Activated naive CD4-positive, alpha-beta T cell treated with anti-CD3 and anti-CD28 coated beads, Interleukin-2, amount 50 U/mL, for 24 hours (primary cell): ENCODE measurements around the gene CCDC197.

ENCODE experiments used
- H3K27ac Mint-ChIP-seq: one replicate; pipeline ENCODE4 v1.8.0; 2021; ENCODE audit warnings: mild to moderate bottlenecking, mixed read lengths
- H3K27me3 Mint-ChIP-seq: one replicate; pipeline ENCODE4 v1.8.0; 2021; ENCODE audit warnings: mixed read lengths
- H3K36me3 Mint-ChIP-seq: one replicate; pipeline ENCODE4 v1.8.0; 2021; ENCODE audit warnings: mixed read lengths
- H3K4me1 Mint-ChIP-seq: one replicate; pipeline ENCODE4 v1.8.0; 2021; ENCODE audit warnings: mixed read lengths
- H3K4me3 Mint-ChIP-seq: one replicate; pipeline ENCODE4 v1.8.0; 2021; ENCODE audit warnings: mild to moderate bottlenecking, mixed read lengths
- H3K9me3 Mint-ChIP-seq: one replicate; pipeline ENCODE4 v1.8.0; 2021; ENCODE audit warnings: mixed read lengths

CCDC197 gene

GRCh38 chr14:94045563-94046345, 48.7 kb downstream of the CCDC197 start:
- peaks cover 6% of the 10 kb centered on the region for H3K36me3 Mint-ChIP-seq
- no peaks in the 10 kb centered on the region for H3K4me1 Mint-ChIP-seq
- no peak overlapping the region for H3K27ac Mint-ChIP-seq
- H3K4me3 Mint-ChIP-seq = no peak overlapping the region
- H3K27me3 Mint-ChIP-seq = no peaks in the 10 kb centered on the region
- no peaks in the 10 kb centered on the region for H3K9me3 Mint-ChIP-seq

DNA sequence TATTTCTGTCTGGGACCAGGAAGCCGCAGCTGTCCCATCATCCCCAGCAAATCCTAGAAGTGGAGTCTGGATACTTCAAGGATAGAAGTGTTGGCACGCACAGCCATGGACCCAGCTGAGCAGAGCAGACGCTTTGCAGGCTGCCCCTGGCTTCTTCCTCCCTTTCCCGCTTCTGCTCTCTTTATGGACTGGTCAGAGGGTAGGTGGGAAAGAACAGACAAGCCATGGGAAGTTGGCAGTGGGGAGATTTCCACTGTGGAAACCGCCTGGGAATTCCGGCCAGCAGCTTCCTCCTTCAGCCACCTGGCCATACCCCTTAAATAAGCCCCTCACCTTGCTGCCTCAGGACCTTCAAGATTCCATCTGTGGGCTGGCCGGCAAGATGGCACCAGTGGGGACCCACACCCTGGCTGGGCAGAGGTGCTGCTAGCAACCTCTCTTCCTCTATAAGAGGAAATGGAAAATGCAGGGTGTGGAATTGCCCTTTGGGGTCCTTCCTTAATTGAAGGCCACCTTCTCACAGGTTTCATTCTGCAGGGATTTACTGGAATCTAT, 49.7 kb downstream of the CCDC197 start:
- no peak overlapping the region for H3K27ac Mint-ChIP-seq
- H3K9me3 Mint-ChIP-seq = no peaks in the 10 kb centered on the region
- peaks cover 12% of the 10 kb centered on the region for H3K36me3 Mint-ChIP-seq

GRCh38 chr14:94047581-94047980, 50.5 kb downstream of the CCDC197 start:
- H3K4me3 Mint-ChIP-seq = no peak overlapping the region
- peaks cover 17% of the 10 kb centered on the region for H3K36me3 Mint-ChIP-seq
- no peaks in the 10 kb centered on the region for H3K27me3 Mint-ChIP-seq
- no peaks in the 10 kb centered on the region for H3K9me3 Mint-ChIP-seq
- H3K27ac Mint-ChIP-seq = peak overlapping the region; percentile 59
- peaks cover under 1% of the 10 kb centered on the region for H3K4me1 Mint-ChIP-seq

More for the DNA sequence above, 49.7 kb downstream of the CCDC197 start:
- Mint-ChIP-seq H3K4me3 (no peak overlapping the region), H3K27me3 (no peaks in the 10 kb centered on the region), H3K4me1 (no peaks in the 10 kb centered on the region)

DNA sequence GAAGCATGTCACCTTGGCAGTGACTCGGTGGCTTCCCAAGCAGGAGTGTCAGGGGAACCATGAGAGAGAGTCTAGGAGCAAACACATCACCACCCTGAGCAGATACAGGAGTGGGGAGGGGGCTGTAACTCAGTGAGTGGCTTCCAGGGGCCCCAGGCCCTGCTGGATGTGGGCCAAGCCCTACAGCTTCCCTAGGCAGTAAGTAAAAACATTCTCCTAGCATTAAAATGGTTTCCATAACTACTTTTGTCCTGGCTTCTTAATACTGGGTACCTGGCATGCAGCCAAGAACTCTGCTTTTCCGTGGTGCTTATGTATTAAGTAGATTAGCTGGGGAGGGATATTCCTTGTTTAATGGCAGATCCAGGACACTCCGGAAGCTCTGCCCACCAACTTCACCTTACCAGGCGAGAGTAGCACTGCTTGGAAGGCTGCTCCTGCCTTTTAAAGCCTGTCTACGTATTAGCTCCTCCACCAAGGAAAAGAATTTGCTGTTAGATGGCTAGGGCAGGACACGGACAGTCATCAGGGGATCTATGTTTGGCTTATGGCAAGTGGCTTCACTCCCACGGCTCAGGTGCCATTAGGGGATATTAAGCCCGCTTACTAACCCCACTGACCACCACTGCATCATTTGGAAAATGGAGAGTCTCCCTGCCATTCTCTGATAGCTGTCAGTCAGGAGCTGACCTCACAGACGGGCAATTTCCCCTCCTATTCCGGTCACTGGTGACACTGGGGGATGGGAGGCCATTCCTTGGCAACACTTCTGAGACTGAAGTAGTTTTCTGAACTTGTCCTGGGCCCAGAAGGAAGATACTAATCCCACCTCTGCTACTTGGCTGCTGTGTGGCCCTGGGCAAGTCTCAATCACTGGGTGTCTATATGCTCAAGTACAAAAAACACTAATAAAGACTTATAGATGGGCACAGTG, 51.9 kb downstream of the CCDC197 start:
- H3K27ac Mint-ChIP-seq = peak overlapping the region; percentile 30
- peaks cover 4% of the 10 kb centered on the region for H3K4me1 Mint-ChIP-seq
- no peak overlapping the region for H3K4me3 Mint-ChIP-seq
- H3K9me3 Mint-ChIP-seq = no peaks in the 10 kb centered on the region
- H3K27me3 Mint-ChIP-seq = no peaks in the 10 kb centered on the region
- H3K36me3 Mint-ChIP-seq = peaks cover 18% of the 10 kb centered on the region

- Mint-ChIP-seq H3K4me1 (peaks cover 4% of the 10 kb centered on the region), H3K27me3 (no peaks in the 10 kb centered on the region), H3K4me3 (no peak overlapping the region), H3K27ac (no peak overlapping the region), H3K36me3 (peaks cover 20% of the 10 kb centered on the region), H3K9me3 (no peaks in the 10 kb centered on the region)
Measured at GRCh38 chr14:94049625-94050023, 52.5 kb downstream of the CCDC197 start.

GRCh38 chr14:94050231-94050880, 53.3 kb downstream of the CCDC197 start:
- H3K4me3 Mint-ChIP-seq = no peak overlapping the region
- H3K4me1 Mint-ChIP-seq = peaks cover 4% of the 10 kb centered on the region
- no peaks in the 10 kb centered on the region for H3K27me3 Mint-ChIP-seq
- H3K27ac Mint-ChIP-seq = peak overlapping the region; percentile 4
- H3K9me3 Mint-ChIP-seq = no peaks in the 10 kb centered on the region
- peaks cover 21% of the 10 kb centered on the region for H3K36me3 Mint-ChIP-seq

- H3K36me3 Mint-ChIP-seq = peaks cover 26% of the 10 kb centered on the region
Measured at GRCh38 chr14:94051115-94051514, 54.0 kb downstream of the CCDC197 start.

DNA sequence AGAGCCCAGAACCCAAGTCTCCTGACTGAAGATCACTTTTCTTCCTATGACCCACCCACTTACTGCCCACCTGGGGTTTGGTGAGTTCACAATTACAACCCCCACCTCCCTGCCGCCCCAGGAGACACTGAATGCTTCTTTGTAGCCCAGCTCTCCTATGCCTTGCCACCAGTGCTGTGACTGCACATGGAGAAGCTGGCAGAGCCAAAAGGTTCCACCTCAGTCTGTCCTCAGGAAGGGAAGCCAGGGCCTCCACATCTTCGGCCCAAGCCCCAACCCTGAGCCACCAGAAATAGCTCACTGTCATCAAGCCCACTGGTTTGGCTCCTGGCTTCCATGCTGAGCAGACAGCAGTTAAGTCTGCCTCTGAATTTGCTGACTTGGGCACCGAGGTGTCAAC, 54.7 kb downstream of the CCDC197 start:
- no peaks in the 10 kb centered on the region for H3K27me3 Mint-ChIP-seq
- H3K36me3 Mint-ChIP-seq = peaks cover 30% of the 10 kb centered on the region
- peaks cover 18% of the 10 kb centered on the region for H3K4me1 Mint-ChIP-seq
- H3K9me3 Mint-ChIP-seq = no peaks in the 10 kb centered on the region
- H3K4me3 Mint-ChIP-seq = no peak overlapping the region
- no peak overlapping the region for H3K27ac Mint-ChIP-seq

More at GRCh38 chr14:94051115-94051514, 54.0 kb downstream of the CCDC197 start:
- Mint-ChIP-seq H3K27me3 (no peaks in the 10 kb centered on the region), H3K9me3 (no peaks in the 10 kb centered on the region), H3K27ac (peak overlapping the region; percentile 47), H3K4me1 (peaks cover 12% of the 10 kb centered on the region), H3K4me3 (no peak overlapping the region)

DNA sequence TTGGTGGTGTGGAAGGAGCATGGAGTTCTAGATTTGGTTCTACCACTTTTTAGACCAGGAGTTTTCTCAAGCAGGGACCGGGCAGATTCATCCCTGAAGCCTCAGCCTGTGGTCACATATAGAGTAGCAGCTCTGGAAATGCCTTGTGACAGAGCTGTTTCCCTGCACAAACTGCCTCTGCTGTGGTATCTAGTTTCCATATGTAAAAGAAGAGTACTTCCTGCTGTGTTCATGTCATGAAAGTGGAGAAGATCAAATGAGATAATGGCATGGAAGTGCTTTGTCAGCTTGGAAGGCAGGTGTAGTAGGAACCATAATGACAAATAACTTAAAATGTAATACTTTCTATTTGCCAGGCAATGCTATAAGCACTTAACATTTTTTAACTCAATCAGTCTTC, 55.1 kb downstream of the CCDC197 start:
- Mint-ChIP-seq H3K4me3 (no peak overlapping the region), H3K9me3 (no peaks in the 10 kb centered on the region), H3K27ac (no peak overlapping the region)

GRCh38 chr14:94052662-94053061, 55.6 kb downstream of the CCDC197 start:
- no peak overlapping the region for H3K4me3 Mint-ChIP-seq
- no peak overlapping the region for H3K27ac Mint-ChIP-seq
- H3K36me3 Mint-ChIP-seq = peaks cover 30% of the 10 kb centered on the region
- H3K4me1 Mint-ChIP-seq = peaks cover 27% of the 10 kb centered on the region
- no peaks in the 10 kb centered on the region for H3K27me3 Mint-ChIP-seq
- no peaks in the 10 kb centered on the region for H3K9me3 Mint-ChIP-seq

More for the DNA sequence above, 55.1 kb downstream of the CCDC197 start:
- Mint-ChIP-seq H3K27me3 (no peaks in the 10 kb centered on the region), H3K36me3 (peaks cover 30% of the 10 kb centered on the region), H3K4me1 (peaks cover 23% of the 10 kb centered on the region)

DNA sequence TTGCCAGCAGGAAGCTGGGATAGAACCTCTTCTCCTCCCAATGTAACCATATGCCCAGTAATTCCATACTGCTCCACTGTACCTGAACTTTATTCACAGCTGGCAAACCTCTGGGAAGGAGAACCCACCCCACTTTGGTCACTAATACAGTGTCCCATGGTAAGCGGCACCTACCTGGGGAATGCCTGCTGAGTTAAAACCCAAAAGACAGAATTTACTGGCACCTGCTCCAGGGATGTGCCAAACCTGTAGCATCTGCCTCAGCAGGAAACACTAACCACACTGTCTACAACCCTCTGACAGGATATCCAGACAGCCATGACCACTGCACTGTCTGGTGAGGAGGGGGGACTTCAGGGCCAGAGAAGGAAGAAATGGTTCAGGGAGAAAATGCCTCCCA, 57.3 kb downstream of the CCDC197 start:
- no peaks in the 10 kb centered on the region for H3K27me3 Mint-ChIP-seq
- peaks cover 33% of the 10 kb centered on the region for H3K36me3 Mint-ChIP-seq
- no peak overlapping the region for H3K27ac Mint-ChIP-seq
- no peaks in the 10 kb centered on the region for H3K9me3 Mint-ChIP-seq
- H3K4me3 Mint-ChIP-seq = no peak overlapping the region
- H3K4me1 Mint-ChIP-seq = peaks cover 45% of the 10 kb centered on the region

DNA sequence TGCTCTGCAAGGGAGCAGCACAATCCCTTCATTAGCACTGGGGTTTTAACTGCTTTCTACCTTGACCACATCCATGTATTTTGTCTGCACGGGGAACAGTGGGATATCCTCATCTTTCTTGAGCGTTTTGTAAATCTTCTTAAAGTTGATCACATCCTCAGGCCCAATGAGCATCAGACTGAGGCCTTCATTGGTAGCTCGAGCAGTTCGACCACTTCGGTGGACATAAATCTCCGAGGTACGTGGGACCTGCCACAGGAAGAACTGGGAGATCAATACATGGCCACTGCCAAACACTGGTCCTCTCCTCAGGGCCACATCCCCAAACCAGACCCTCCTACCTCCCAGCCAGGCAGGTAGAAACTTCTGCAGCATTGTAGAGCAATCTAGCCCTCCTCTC, 57.8 kb downstream of the CCDC197 start:
- Mint-ChIP-seq H3K4me3 (no peak overlapping the region), H3K27me3 (no peaks in the 10 kb centered on the region), H3K27ac (peak overlapping the region; percentile 68), H3K4me1 (peaks cover 50% of the 10 kb centered on the region), H3K36me3 (peaks cover 33% of the 10 kb centered on the region), H3K9me3 (no peaks in the 10 kb centered on the region)

GRCh38 chr14:94056579-94057308, 59.6 kb downstream of the CCDC197 start:
- Mint-ChIP-seq H3K27me3 (no peaks in the 10 kb centered on the region), H3K27ac (peak overlapping the region; percentile 68), H3K36me3 (peaks cover 33% of the 10 kb centered on the region), H3K4me3 (peak overlapping the region; percentile 15), H3K9me3 (no peaks in the 10 kb centered on the region), H3K4me1 (peaks cover 68% of the 10 kb centered on the region)

GRCh38 chr14:94058128-94058673, 61.1 kb downstream of the CCDC197 start:
- Mint-ChIP-seq H3K27ac (peak overlapping the region; percentile 3), H3K4me1 (peaks cover 76% of the 10 kb centered on the region), H3K36me3 (peaks cover 30% of the 10 kb centered on the region), H3K4me3 (no peak overlapping the region), H3K9me3 (no peaks in the 10 kb centered on the region), H3K27me3 (no peaks in the 10 kb centered on the region)
